Measurements from ENCODE around the gene SF1. TPM values are rescaled to one million over a fixed set of nuclear protein-coding genes. Genes with fewer than 3 reads are reported as not detected.

Gene SF1
- total and polyA plus RNA-seq, 11 donors, result 59.2 to 349 (median 152) TPM

DNA sequence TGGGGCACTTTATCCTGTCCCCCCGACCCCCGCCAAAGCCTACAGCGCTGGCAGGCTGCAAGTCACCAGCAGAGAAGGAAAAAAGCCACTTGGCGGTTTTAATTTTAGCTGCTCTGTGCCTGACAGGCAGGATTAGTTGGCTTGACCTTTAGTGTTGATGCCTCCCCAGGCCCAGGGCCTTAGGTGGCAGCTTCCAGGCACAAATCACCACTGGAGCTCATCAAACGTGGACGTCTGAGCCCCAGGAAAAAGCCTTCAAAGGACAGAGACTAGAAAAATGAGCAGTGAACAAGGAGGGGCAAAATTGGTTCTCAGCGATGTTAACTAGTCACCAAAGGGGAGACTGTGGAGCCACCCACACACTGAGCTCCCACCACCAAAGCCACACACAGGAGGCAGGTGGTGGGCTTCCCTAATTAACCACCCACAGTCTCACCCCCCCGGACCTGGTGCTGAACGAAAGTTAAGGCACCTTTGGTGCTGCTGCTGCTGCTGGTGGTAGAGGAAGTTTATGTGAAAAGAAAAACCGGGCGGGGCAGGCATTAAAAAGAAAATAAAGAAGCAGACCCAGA lies 14.2 kb downstream of the SF1 start:
- no peaks in the 10 kb centered on the region for H3K27me3 ChIP-seq
- peak overlapping the region; percentile 3 to 82 (median 73) for H3K27ac ChIP-seq
- H3K4me1 ChIP-seq, result peaks cover 11 to 90% (median 54%) of the 10 kb centered on the region in 12 donors
- TF ChIP-seq POLR2A (IDR thresholded peaks at IDR 0.05), result no peak
- TF ChIP-seq, protein P1, sequence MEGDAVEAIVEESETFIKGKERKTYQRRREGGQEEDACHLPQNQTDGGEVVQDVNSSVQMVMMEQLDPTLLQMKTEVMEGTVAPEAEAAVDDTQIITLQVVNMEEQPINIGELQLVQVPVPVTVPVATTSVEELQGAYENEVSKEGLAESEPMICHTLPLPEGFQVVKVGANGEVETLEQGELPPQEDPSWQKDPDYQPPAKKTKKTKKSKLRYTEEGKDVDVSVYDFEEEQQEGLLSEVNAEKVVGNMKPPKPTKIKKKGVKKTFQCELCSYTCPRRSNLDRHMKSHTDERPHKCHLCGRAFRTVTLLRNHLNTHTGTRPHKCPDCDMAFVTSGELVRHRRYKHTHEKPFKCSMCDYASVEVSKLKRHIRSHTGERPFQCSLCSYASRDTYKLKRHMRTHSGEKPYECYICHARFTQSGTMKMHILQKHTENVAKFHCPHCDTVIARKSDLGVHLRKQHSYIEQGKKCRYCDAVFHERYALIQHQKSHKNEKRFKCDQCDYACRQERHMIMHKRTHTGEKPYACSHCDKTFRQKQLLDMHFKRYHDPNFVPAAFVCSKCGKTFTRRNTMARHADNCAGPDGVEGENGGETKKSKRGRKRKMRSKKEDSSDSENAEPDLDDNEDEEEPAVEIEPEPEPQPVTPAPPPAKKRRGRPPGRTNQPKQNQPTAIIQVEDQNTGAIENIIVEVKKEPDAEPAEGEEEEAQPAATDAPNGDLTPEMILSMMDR (IDR thresholded peaks at IDR 0.05), result no peak
- peaks cover 0 to 77% (median 69%) of the 10 kb centered on the region in 9 donors for H3K36me3 ChIP-seq
- DNase-seq, result peak in 1 of 5 donors; percentile 33
- no peaks in the 10 kb centered on the region for H3K9me3 ChIP-seq
- no peak overlapping the region for H3K4me3 ChIP-seq
- peak in 2 of 4 donors; percentile 1 to 13 for ATAC-seq
- intact Hi-C loops (cut with DNase I), result loop anchor here in 1 of 10 donors (2.0 kb wide), 1 partner anchor 17 kb away; no protein-coding TSS in a partner anchor
- 39 to 55% (median 45%) methylated on average over 11 of the region's 11 CpGs for WGBS, 4 donors

DNA sequence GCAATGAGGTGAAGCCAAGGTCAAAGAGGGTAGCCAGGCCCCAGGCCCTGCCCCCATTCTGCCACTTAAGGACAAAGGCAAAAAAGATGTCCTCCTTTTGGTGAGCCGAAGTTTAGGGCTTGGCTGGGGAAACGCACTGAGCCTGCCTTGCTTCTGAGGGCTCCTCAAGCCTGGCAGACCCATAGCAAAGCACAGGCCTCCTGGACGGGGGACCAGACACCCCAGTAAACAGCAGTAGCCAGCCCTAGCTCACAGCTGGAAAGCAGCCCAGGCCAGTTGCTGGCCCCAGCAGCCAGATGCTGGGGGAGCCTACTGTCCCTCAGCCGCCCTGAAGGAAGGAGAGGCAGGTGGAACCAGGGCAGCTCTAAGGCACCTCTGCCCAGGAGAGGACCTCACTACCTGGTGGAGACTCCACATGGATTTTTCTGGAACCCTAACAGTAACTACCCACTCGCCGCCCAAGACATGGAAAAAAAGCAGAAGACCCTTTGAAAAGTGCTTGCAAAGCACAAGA lies 14.8 kb downstream of the SF1 start:
- TF ChIP-seq, protein P1 (IDR thresholded peaks at IDR 0.05), result no peak
- no peak for TF ChIP-seq POLR2A (IDR thresholded peaks at IDR 0.05)
- no peak overlapping the region for H3K4me3 ChIP-seq
- H3K36me3 ChIP-seq, result peaks cover 0 to 71% (median 64%) of the 10 kb centered on the region in 9 donors
- peak overlapping the region; percentile 3 to 82 (median 73) for H3K27ac ChIP-seq
- DNase-seq (peak in 2 of 5 donors; percentile 19 to 40), ATAC-seq (peak in 1 of 4 donors; percentile 1)
- H3K4me1 ChIP-seq, result peaks cover 11 to 87% (median 58%) of the 10 kb centered on the region in 12 donors
- H3K9me3 ChIP-seq, result no peaks in the 10 kb centered on the region
- H3K27me3 ChIP-seq, result no peaks in the 10 kb centered on the region
- WGBS, 4 donors, result 46 to 51% (median 48%) methylated on average over 6 of the region's 6 CpGs
- intact Hi-C loops (cut with DNase I), result loop anchor here in 1 of 10 donors (2.0 kb wide), 1 partner anchor 17 kb away; no protein-coding TSS in a partner anchor

DNA sequence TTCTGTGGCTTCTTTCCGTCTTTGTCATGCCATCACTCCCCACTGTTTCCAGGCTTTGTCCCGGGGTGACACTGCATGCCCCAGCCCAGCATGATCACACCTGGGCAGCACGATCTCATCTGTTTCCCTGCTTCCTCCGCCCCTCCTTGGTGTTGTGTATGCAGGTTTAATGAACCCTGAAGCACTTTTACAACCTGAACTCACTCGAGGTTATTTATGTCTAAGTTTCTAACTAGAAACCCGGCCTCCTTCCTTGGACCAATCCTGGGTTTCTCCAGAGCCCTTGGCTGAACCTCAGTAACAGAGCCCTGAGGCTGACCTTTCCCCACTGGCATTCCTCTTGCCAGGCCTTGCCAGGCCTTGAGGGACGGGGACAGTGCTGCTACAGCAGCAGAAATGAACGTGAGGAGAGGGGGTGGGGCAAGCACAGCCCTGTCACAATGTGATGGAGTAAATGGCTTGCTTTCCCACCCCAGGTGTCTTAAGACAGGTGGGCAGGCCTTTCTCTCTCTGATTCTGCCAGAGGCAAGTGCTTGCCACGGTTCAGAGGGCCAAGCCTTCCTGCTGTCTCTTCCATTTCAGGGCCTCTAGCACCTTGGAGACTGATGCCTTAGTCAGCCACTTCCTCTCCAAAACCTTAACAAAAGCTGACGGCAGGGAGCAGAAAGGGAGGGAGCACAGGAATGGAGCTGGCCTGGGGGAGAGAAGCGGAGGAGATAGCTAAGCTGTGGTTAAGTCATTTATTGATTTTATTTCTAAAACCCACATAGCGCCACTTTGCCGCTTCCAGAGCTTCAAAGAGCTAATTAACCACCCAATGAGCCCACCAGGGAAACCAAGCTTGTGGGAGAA lies 15.4 kb downstream of the SF1 start:
- TF ChIP-seq POLR2A (IDR thresholded peaks at IDR 0.05), result no peak
- TF ChIP-seq, protein P1 (IDR thresholded peaks at IDR 0.05), result no peak
- H3K27ac ChIP-seq, result peak overlapping the region; percentile 3 to 82 (median 73)
- no peak overlapping the region for H3K4me3 ChIP-seq
- ATAC-seq (peak in 3 of 4 donors; percentile 4 to 27 (median 9)), DNase-seq (peak in 1 of 5 donors; percentile 70)
- H3K4me1 ChIP-seq, result peaks cover 11 to 80% (median 55%) of the 10 kb centered on the region in 12 donors
- no peaks in the 10 kb centered on the region for H3K27me3 ChIP-seq
- WGBS, 4 donors, result 46 to 53% (median 47%) methylated on average over 13 of the region's 13 CpGs
- H3K36me3 ChIP-seq, result peaks cover 0 to 64% (median 57%) of the 10 kb centered on the region in 9 donors
- H3K9me3 ChIP-seq, result no peaks in the 10 kb centered on the region
- intact Hi-C loops (cut with DNase I), result no loop called here

DNA sequence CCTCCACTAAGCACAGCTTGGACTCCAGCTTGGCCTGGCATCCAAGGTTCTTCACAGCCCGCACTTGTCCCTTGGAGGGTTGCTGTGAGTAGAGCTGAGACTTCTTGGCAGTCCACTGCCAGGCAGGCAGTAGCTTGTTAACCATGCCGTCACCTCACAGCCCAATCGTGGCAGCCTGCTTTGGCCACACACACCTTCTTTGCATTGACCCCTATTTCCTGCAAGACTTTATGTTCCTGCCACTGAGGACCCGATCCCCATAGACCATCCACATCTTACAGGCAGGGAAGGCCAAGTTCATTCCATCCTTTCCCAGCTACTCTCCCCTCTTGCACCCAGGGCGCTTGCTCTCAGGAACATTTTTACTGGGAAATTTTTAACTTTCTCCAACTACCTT lies 16.1 kb downstream of the SF1 start:
- TF ChIP-seq, protein P1 (IDR thresholded peaks at IDR 0.05), result no peak
- TF ChIP-seq POLR2A (IDR thresholded peaks at IDR 0.05), result no peak
- Histone ChIP-seq H3K36me3 (peaks cover 0 to 58% (median 50%) of the 10 kb centered on the region in 9 donors), H3K4me1 (peaks cover 11 to 74% (median 53%) of the 10 kb centered on the region in 12 donors), H3K4me3 (no peak overlapping the region), H3K27ac (peak overlapping the region in 10 of 12 donors; percentile 33 to 82 (median 73)), H3K9me3 (no peaks in the 10 kb centered on the region), H3K27me3 (no peaks in the 10 kb centered on the region)
- 67 to 76% (median 71%) methylated on average over 5 of the region's 5 CpGs for WGBS, 4 donors
- no peak for ATAC-seq
- intact Hi-C loops (cut with DNase I), result no loop called here
- DNase-seq, result peak in 1 of 5 donors; percentile 25
